SK-N-SH (cell line): Measurements from ENCODE around the gene RANGAP1. TPM values are rescaled to one million over a fixed set of nuclear protein-coding genes. Genes with fewer than 3 reads are reported as not detected.

ENCODE experiments used
- CTCF ChIA-PET: fragments of 300-600, 350-600 bp; formaldehyde crosslinking; extraction: SDS; loops from one replicate; lab custom pipeline; 2021; lab: Yijun Ruan, JAX
- POLR2A ChIA-PET: fragments of 350-600 bp; sonication (Branson Sonifier 250); formaldehyde crosslinking; extraction: SDS; loops from one replicate; lab custom pipeline; 2020; ENCODE audit warnings: antibody characterized with exemption, inconsistent platforms; lab: Yijun Ruan, JAX
- DNase-seq: peaks from one replicate; pipeline ENCODE4 v3.0.0; 2012
- H2AFZ ChIP-seq: fragments of 200-600 bp; sonication (generic); 2 replicates; pipeline ENCODE4 v1.8.1; 2016; ENCODE audit warnings: antibody characterized with exemption, mild to moderate bottlenecking, low read depth
- H3F3A ChIP-seq: fragments of 200-600 bp; sonication (generic); replicated peaks from 2 replicates; pipeline ENCODE3; 2016; ENCODE audit warnings: antibody characterized with exemption, mild to moderate bottlenecking; ENCODE audit not compliant: insufficient read depth
- H3K27ac ChIP-seq, 2 experiments: fragments of 200-500 bp in 1 of 2; fragments of 200-600 bp in 1 of 2; sonication (Bioruptor generic) in 1 of 2; sonication (generic), shearing (Covaris generic) in 1 of 2; 2 replicates each; pipeline versions ENCODE4 v1.5.1 to v1.6.1; 2014 to 2016; ENCODE audit warnings: low read depth in 2 of 2, inconsistent platforms in 1 of 2, low read length in 1 of 2, mild to moderate bottlenecking in 1 of 2, mixed read lengths in 1 of 2
- H3K27me3 ChIP-seq: fragments of 200-600 bp; sonication (generic), shearing (Covaris generic); 2 replicates; pipeline ENCODE4 v1.6.1; 2016; ENCODE audit warnings: mixed run types; ENCODE audit not compliant: insufficient read depth
- H3K36me3 ChIP-seq, 2 experiments: fragments of 200-500 bp in 1 of 2; fragments of 200-600 bp in 1 of 2; sonication (Bioruptor generic) in 1 of 2; sonication (generic) in 1 of 2; replicated peaks in 1 of 2; 2 replicates each; pipeline versions ENCODE3 to v1.5.1; 2014 to 2016; ENCODE audit warnings: low read length in 1 of 2, mild to moderate bottlenecking in 1 of 2; ENCODE audit not compliant: insufficient read depth in 2 of 2, control insufficient read depth in 1 of 2
- H3K4me1 ChIP-seq, 2 experiments: fragments of 200-500 bp in 1 of 2; fragments of 200-600 bp in 1 of 2; sonication (Bioruptor generic) in 1 of 2; sonication (generic), shearing (Covaris generic) in 1 of 2; 2 replicates each; pipeline versions ENCODE4 v1.5.1 to v1.6.1; 2014 to 2016; ENCODE audit warnings: low read depth in 1 of 2, low read length in 1 of 2, mixed run types in 1 of 2; ENCODE audit not compliant: insufficient read depth in 2 of 2, control insufficient read depth in 1 of 2
- H3K4me2 ChIP-seq: fragments of 200-600 bp; sonication (generic), shearing (Covaris generic); 2 replicates; pipeline ENCODE4 v1.6.1; 2017; ENCODE audit warnings: mixed run types
- H3K4me3 ChIP-seq, 2 experiments: fragments of 200-500 bp in 1 of 2; fragments of 200-600 bp in 1 of 2; sonication (Bioruptor generic) in 1 of 2; sonication (generic), shearing (Covaris generic) in 1 of 2; 2 replicates each; pipeline versions ENCODE4 v1.5.1 to v1.8.1; 2014 to 2016; ENCODE audit warnings: low read depth in 2 of 2, inconsistent platforms in 1 of 2, low read length in 1 of 2, mild to moderate bottlenecking in 1 of 2, mixed read lengths in 1 of 2, moderate library complexity in 1 of 2
- H3K79me2 ChIP-seq: fragments of 200-600 bp; sonication (generic); 2 replicates; pipeline ENCODE4 v1.8.1; 2017; ENCODE audit warnings: mild to moderate bottlenecking; ENCODE audit not compliant: insufficient read depth
- H3K9ac ChIP-seq: fragments of 200-600 bp; sonication (generic); 2 replicates; pipeline ENCODE4 v1.6.1; 2017; ENCODE audit warnings: mixed run types
- H3K9me2 ChIP-seq: fragments of 200-600 bp; sonication (generic); 2 replicates; pipeline ENCODE4 v1.6.1; 2017; ENCODE audit warnings: mixed run types
- H3K9me3 ChIP-seq: fragments of 200-600 bp; sonication (generic); 2 replicates; pipeline ENCODE4 v1.6.1; 2017; ENCODE audit warnings: mixed run types, mild to moderate bottlenecking, moderate library complexity
- H4K20me1 ChIP-seq: fragments of 200-600 bp; sonication (generic); 2 replicates; pipeline ENCODE4 v1.6.1; 2017; ENCODE audit warnings: mild to moderate bottlenecking, mixed run types; ENCODE audit not compliant: insufficient read depth
- CHD2 ChIP-seq: fragments of 150-350 bp; IDR thresholded peaks from 2 replicates; pipeline ENCODE4 v1.6.1; 2018; ENCODE audit warnings: low read length; ENCODE audit not compliant: partially characterized antibody
- ELF1 ChIP-seq: IDR thresholded peaks from 2 replicates; pipeline ENCODE4 v1.4.0; 2012
- EZH2phosphoT487 ChIP-seq: fragments of 200-600 bp; sonication (generic); IDR thresholded peaks from 2 replicates; pipeline ENCODE4 v1.6.1; 2017; ENCODE audit warnings: low read depth, mixed run types, mild to moderate bottlenecking, antibody characterized with exemption, moderate library complexity, borderline replicate concordance
- FOSL2 ChIP-seq: IDR thresholded peaks from 2 replicates; pipeline ENCODE4 v1.4.0; 2012; ENCODE audit warnings: low read depth, mild to moderate bottlenecking, moderate library complexity, borderline replicate concordance
- FOXJ3 ChIP-seq: sonication (generic); formaldehyde crosslinking; IDR thresholded peaks from 2 replicates; pipeline ENCODE4 v1.5.1; 2020; ENCODE audit warnings: mild to moderate bottlenecking, missing genetic modification reagents
- GABPA ChIP-seq: IDR thresholded peaks from 2 replicates; pipeline ENCODE4 v1.4.0; 2012; ENCODE audit warnings: low read depth, mild to moderate bottlenecking
- GATA2 ChIP-seq: sonication (generic); formaldehyde crosslinking; IDR thresholded peaks from 2 replicates; pipeline ENCODE4 v1.5.0; 2020; ENCODE audit warnings: mild to moderate bottlenecking, missing genetic modification reagents
- JUND ChIP-seq: IDR thresholded peaks from 2 replicates; pipeline ENCODE4 v1.4.0; 2012
- MAX ChIP-seq: IDR thresholded peaks from 2 replicates; pipeline ENCODE4 v1.4.0; 2012; ENCODE audit warnings: low read depth
- MEF2A ChIP-seq: IDR thresholded peaks from 2 replicates; pipeline ENCODE4 v1.4.0; 2012; ENCODE audit warnings: low read depth, borderline replicate concordance
- NFIC ChIP-seq: IDR thresholded peaks from 2 replicates; pipeline ENCODE4 v1.4.0; 2012; ENCODE audit warnings: borderline replicate concordance
- NRF1 ChIP-seq: IDR thresholded peaks from 2 replicates; pipeline ENCODE4 v1.6.1; 2012; ENCODE audit warnings: low read depth, mild to moderate bottlenecking, low read length
- POLR2AphosphoS5 ChIP-seq: IDR thresholded peaks from 2 replicates; pipeline ENCODE4 v1.6.1; 2012; ENCODE audit warnings: low read depth, low read length
- RCOR1 ChIP-seq: fragments of 150-350 bp; IDR thresholded peaks from 2 replicates; pipeline ENCODE4 v1.6.1; 2017; ENCODE audit warnings: antibody characterized with exemption, low read length
- RFX5 ChIP-seq: IDR thresholded peaks from 2 replicates; pipeline ENCODE4 v1.6.1; 2012; ENCODE audit warnings: mild to moderate bottlenecking, improper control_type of control experiment, low read length
- RXRA ChIP-seq: IDR thresholded peaks from 2 replicates; pipeline ENCODE4 v1.4.0; 2012; ENCODE audit warnings: low read depth, mild to moderate bottlenecking, borderline replicate concordance
- SIN3A ChIP-seq: IDR thresholded peaks from 2 replicates; pipeline ENCODE4 v1.6.1; 2012; ENCODE audit warnings: low read depth, mild to moderate bottlenecking, low read length, moderate library complexity, borderline replicate concordance
- WGBS: methylation state at CpG from one replicate; pipeline ENCODE4 v1.1.6; 2017; ENCODE audit warnings: low lambda C conversion rate; 5-methylcytosine and 5-hydroxymethylcytosine counted together
- polyA plus RNA-seq, 3 experiments: library from polyadenylated mRNA; depleted of rRNA; stranded (reverse); fragments of >200 nt; gene quantifications; 2 replicates each; pipeline ENCODE4 v1.2.3, GENCODE V29; 2012
- TF ChIP-seq, protein P1 (sequence below): fragments of 150-350 bp; IDR thresholded peaks from 2 replicates; pipeline ENCODE4 v1.6.1; 2017; ENCODE audit warnings: antibody characterized with exemption, low read length, low read depth, borderline replicate concordance
- TF ChIP-seq, protein P2 (sequence below): IDR thresholded peaks from 2 replicates; pipeline ENCODE4 v1.4.0; 2012; ENCODE audit warnings: low read depth, borderline replicate concordance

RANGAP1 gene
- polyA plus RNA-seq, 1 of the 3 experiments (the other 2 are of a cell fraction) = 67.1 TPM

DNA sequence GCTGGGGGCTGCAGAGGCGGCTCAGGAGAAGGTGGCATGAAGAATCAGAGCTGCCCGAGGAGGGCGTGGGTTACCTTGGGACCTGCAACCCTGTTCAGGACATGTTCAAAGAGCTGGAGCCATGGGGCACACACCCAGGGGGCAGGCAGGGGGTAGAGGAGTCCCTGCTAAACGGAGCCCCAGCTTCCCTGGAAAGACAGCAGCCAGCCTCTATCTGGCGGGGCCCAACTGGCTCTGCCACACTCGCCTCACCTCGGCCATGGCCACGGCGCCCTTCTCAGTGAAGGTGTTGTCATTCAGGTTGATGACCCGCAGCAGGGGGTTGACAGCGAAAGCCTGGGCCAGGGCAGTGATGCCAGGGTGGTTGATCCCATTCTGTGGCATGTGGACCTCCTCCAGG, 28.3 kb downstream of the RANGAP1 start:
- Histone ChIP-seq H3K4me1 (no peaks in the 10 kb centered on the region), H3K9ac (no peak overlapping the region), H3K9me3 (no peaks in the 10 kb centered on the region), H3K27me3 (no peaks in the 10 kb centered on the region), H3K4me3 (no peak overlapping the region), H3K9me2 (no peaks in the 10 kb centered on the region)
- CTCF ChIA-PET = no interaction called here
- TF ChIP-seq MEF2A = no peak
- no peak for TF ChIP-seq FOSL2
- no peak for TF ChIP-seq CHD2
- TF ChIP-seq SIN3A = no peak
- TF ChIP-seq NFIC = no peak
- no peak for TF ChIP-seq MAX
- TF ChIP-seq, protein P1, sequence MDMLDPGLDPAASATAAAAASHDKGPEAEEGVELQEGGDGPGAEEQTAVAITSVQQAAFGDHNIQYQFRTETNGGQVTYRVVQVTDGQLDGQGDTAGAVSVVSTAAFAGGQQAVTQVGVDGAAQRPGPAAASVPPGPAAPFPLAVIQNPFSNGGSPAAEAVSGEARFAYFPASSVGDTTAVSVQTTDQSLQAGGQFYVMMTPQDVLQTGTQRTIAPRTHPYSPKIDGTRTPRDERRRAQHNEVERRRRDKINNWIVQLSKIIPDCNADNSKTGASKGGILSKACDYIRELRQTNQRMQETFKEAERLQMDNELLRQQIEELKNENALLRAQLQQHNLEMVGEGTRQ = no peak
- TF ChIP-seq GATA2 = no peak
- TF ChIP-seq EZH2phosphoT487 = no peak
- no peak for TF ChIP-seq POLR2AphosphoS5
- no peak for TF ChIP-seq RCOR1
- no peak for TF ChIP-seq NRF1
- no peak for TF ChIP-seq RFX5
- TF ChIP-seq GABPA = no peak
- TF ChIP-seq RXRA = no peak
- TF ChIP-seq, all 33 proteins: peak for 0
- POLR2A ChIA-PET = interaction anchor here (0.7 kb wide), 1 partner anchor 14 kb away, joined by 3 read pairs; no protein-coding TSS in a partner anchor
- Histone ChIP-seq H3K36me3 (peaks cover 3 to 36% of the 10 kb centered on the region in 2 experiments), H2AFZ (no peak overlapping the region), H4K20me1 (no peaks in the 10 kb centered on the region), H3K79me2 (no peaks in the 10 kb centered on the region), H3F3A (no peaks in the 10 kb centered on the region), H3K27ac (no peak overlapping the region), H3K4me2 (no peak overlapping the region)
- WGBS = 98% methylated on average over 7 of the region's 11 CpGs
- no peak for DNase-seq

DNA sequence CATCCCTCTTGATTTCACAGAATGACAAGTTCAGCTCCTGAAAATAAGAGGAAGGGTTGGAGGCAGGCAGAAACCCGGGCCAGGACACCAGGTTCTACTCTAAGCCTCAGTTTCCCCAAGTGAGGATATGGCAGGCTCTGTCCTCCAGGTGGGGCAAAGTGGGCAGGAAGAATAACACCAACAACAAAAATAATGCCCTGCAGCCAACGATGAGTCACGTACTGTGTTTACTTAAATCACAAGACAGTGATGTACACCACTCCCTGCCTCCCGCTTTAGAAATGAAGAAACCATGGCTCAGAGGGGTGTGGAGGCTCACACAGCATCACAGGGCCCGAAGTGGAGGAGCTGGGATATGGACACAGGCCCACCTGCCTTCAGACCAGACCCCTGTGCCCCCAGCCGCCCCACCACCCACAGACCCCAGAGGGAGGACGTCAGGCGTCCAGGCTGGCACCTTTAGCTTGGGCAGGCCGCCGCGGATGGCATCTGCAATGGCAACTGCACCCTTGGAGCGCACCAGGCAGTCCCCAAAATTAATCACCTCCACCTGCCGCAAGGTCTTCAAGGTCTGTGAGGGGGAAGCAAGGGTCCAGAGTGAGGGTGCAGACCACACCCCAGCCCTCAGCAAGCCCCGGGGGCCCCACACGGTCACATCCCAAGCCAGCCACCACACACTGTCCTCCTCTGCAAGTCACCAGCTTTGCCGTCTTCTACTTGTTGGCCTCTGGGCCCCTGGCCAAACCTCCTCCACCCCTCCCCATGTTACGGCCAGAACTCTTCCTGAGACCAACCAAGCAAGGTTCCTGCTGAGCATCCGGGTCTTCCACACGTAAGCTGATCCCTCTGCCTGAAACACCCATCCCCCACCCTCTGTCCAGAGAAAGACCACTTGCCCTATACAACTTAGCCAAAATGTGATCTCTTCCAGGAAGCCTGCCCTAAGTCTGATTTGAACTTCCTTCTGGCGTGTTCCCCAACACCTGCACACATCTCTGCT, 29.4 kb downstream of the RANGAP1 start:
- POLR2A ChIA-PET = no interaction called here
- no peak overlapping the region for H3K4me2 ChIP-seq
- CTCF ChIA-PET = no interaction called here
- peaks cover 3 to 34% of the 10 kb centered on the region in 2 experiments for H3K36me3 ChIP-seq
- no peaks in the 10 kb centered on the region for H3K9me3 ChIP-seq
- H4K20me1 ChIP-seq = no peaks in the 10 kb centered on the region
- no peaks in the 10 kb centered on the region for H3K9me2 ChIP-seq
- no peak for DNase-seq
- 69% methylated on average over 10 of the region's 20 CpGs for WGBS
- H3K27ac ChIP-seq = no peak overlapping the region
- no peak overlapping the region for H3K4me3 ChIP-seq
- no peak overlapping the region for H2AFZ ChIP-seq
- H3K27me3 ChIP-seq = no peaks in the 10 kb centered on the region
- H3K79me2 ChIP-seq = no peaks in the 10 kb centered on the region
- no peaks in the 10 kb centered on the region for H3F3A ChIP-seq
- no peak for TF ChIP-seq NFIC
- TF ChIP-seq GATA2 = no peak
- TF ChIP-seq, protein P2, sequence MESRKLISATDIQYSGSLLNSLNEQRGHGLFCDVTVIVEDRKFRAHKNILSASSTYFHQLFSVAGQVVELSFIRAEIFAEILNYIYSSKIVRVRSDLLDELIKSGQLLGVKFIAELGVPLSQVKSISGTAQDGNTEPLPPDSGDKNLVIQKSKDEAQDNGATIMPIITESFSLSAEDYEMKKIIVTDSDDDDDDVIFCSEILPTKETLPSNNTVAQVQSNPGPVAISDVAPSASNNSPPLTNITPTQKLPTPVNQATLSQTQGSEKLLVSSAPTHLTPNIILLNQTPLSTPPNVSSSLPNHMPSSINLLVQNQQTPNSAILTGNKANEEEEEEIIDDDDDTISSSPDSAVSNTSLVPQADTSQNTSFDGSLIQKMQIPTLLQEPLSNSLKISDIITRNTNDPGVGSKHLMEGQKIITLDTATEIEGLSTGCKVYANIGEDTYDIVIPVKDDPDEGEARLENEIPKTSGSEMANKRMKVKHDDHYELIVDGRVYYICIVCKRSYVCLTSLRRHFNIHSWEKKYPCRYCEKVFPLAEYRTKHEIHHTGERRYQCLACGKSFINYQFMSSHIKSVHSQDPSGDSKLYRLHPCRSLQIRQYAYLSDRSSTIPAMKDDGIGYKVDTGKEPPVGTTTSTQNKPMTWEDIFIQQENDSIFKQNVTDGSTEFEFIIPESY = no peak
- no peak for TF ChIP-seq ELF1
- no peak for TF ChIP-seq JUND
- no peak for TF ChIP-seq FOXJ3
- no peak for TF ChIP-seq GABPA
- TF ChIP-seq MEF2A = no peak
- no peaks in the 10 kb centered on the region for H3K4me1 ChIP-seq
- H3K9ac ChIP-seq = no peak overlapping the region
